Subcutaneous adipose tissue (tissue), 4 donors: ENCODE data around the gene PFKP. TPM values are rescaled to one million over a fixed set of nuclear protein-coding genes. Genes with fewer than 3 reads are reported as not detected.

ENCODE experiments used
- CTCF ChIP-seq: fragments of 450-650 bp; IDR thresholded peaks from one replicate; pipeline ENCODE4 v1.5.1; 2016; ENCODE audit warnings: low read depth, mild to moderate bottlenecking, control low read depth, antibody characterized with exemption, moderate library complexity
- total RNA-seq, 4 donors: library from RNA; depleted of rRNA; stranded (reverse); fragments of >200 nt; gene quantifications; one replicate each; pipeline ENCODE4 v1.1.0, GENCODE V29; 2016

The PFKP gene
- total RNA-seq, 4 donors from 2014 or later, result 18.3 to 25.3 (median 20.0) TPM

DNA sequence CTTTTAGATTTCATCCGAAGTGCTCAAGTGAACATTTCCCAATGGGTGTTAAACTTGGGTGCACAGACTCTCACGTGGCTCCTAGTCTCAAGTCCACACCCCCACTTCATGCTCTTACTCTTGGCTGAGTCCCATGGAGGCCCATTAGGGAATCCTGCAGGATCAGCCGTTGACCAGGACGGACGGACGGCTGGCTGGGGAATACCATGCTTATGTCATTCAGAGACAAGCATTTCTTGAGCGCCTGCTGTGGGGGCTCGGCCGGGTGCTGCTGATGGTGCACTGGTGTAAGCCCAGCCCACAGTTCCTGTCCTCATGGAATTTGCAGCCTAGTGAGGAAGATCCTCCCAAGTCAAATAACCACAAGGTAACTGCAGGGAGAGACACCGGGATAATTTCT, 60.6 kb downstream of the PFKP start:
- no peak for TF ChIP-seq CTCF

GRCh38 chr10:3128379-3129130, 61.2 kb downstream of the PFKP start:
- no peak for TF ChIP-seq CTCF

GRCh38 chr10:3129581-3130340, 62.4 kb downstream of the PFKP start:
- no peak for TF ChIP-seq CTCF

- no peak for TF ChIP-seq CTCF
Measured at GRCh38 chr10:3131098-3131497, 63.8 kb downstream of the PFKP start.

GRCh38 chr10:3132036-3133025, 65.0 kb downstream of the PFKP start:
- no peak for TF ChIP-seq CTCF

- TF ChIP-seq CTCF, result no peak
Measured at GRCh38 chr10:3133948-3134347, 66.6 kb downstream of the PFKP start.
